HS-5 (cell line): ENCODE measurements around the gene MACROD1.
A peak's percentile ranks its signal among the peaks of the same experiment; 100 is the strongest.

Source experiments
- DNase-seq: peaks from one replicate; pipeline ENCODE4 v3.0.0-alpha.2; 2012; ENCODE audit warnings: low read depth

Gene MACROD1

GRCh38 chr11:64110465-64111375 lies 55.2 kb downstream of the MACROD1 start:
- no peak for DNase-seq

- no peak for DNase-seq
Measured at GRCh38 chr11:64109332-64109731, 56.6 kb downstream of the MACROD1 start.

GRCh38 chr11:64107303-64107702 lies 58.6 kb downstream of the MACROD1 start:
- no peak for DNase-seq

- no peak for DNase-seq
Measured at GRCh38 chr11:64104632-64105031, 61.3 kb downstream of the MACROD1 start.

- DNase-seq = no peak
Measured at GRCh38 chr11:64103277-64103985, 62.5 kb downstream of the MACROD1 start.

GRCh38 chr11:64102005-64102738 lies 63.7 kb downstream of the MACROD1 start:
- no peak for DNase-seq

GRCh38 chr11:64101461-64101860 lies 64.5 kb downstream of the MACROD1 start:
- no peak for DNase-seq

- no peak for DNase-seq
Measured at GRCh38 chr11:64100782-64101353, 65.0 kb downstream of the MACROD1 start.

- no peak for DNase-seq
Measured at GRCh38 chr11:64100360-64100759, 65.6 kb downstream of the MACROD1 start.

- DNase-seq = no peak
Measured at GRCh38 chr11:64099436-64099835, 66.5 kb downstream of the MACROD1 start.

- DNase-seq = no peak
Measured at GRCh38 chr11:64098318-64098831, 67.5 kb downstream of the MACROD1 start.

- DNase-seq = no peak
Measured at GRCh38 chr11:64097468-64098317, 68.2 kb downstream of the MACROD1 start.

- DNase-seq = no peak
Measured at GRCh38 chr11:64096835-64097234, 69.1 kb downstream of the MACROD1 start.

- DNase-seq = no peak
Measured at GRCh38 chr11:64095949-64096348, 70.0 kb downstream of the MACROD1 start.

GRCh38 chr11:64095273-64095817 lies 70.6 kb downstream of the MACROD1 start:
- no peak for DNase-seq

- DNase-seq = peak; percentile 42
Measured at GRCh38 chr11:64094463-64095260, 71.3 kb downstream of the MACROD1 start.

GRCh38 chr11:64093233-64094039 lies 72.5 kb downstream of the MACROD1 start:
- no peak for DNase-seq

- no peak for DNase-seq
Measured at GRCh38 chr11:64092761-64093136, 73.2 kb downstream of the MACROD1 start.
